ENCODE measurements around the gene BCAS3.

Gene BCAS3

DNA sequence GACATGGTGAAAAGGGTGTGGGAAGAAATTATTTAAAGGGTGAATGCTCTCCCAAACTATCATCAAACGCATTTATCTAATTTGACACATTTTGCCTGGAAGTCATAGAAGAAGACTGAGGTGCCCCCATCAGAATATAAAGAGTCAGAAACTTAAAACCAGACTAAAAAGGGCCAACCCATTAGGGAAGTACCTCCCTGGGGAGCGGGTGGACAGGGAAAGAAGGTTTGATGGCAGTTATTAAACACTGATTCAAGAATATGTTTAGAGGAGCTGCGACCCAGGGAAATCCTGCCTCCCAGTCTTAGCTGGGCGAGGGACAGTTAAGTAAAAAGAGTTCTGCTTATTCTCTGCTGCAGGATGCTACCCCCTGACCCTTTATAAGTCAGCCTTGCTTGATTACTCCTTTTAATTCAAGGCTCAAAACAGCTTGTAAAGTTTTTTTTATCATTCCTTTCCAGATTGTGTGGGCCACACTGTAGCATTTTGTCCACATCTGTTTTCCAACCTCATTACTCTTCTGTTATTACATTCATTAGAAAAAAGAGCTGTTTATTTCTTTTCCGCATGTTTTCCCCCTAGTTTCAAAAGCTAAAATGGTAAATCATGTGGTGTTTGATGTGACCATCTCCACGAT, 583.5 kb downstream of the BCAS3 start:
- TF ChIP-seq ZNF70 (CRISPR knock-in tag; IDR thresholded peaks at IDR 0.05) (no peak), ESRRG (CRISPR knock-in tag; IDR thresholded peaks at IDR 0.05) (no peak), ZFP3 (CRISPR knock-in tag; IDR thresholded peaks at IDR 0.05) (no peak), TOX (CRISPR knock-in tag; IDR thresholded peaks at IDR 0.05; ENCODE audit: borderline replicate concordance) (no peak), BACH2 (CRISPR knock-in tag; IDR thresholded peaks at IDR 0.05; ENCODE audit: borderline replicate concordance) (no peak), GLIS3 (CRISPR knock-in tag; IDR thresholded peaks at IDR 0.05) (no peak), TCF4 (CRISPR knock-in tag; IDR thresholded peaks at IDR 0.05; ENCODE audit: borderline replicate concordance) (no peak), ISL1 (CRISPR knock-in tag; IDR thresholded peaks at IDR 0.05) (no peak), OSR1 (CRISPR knock-in tag; IDR thresholded peaks at IDR 0.05) (no peak), PATZ1 (CRISPR knock-in tag; IDR thresholded peaks at IDR 0.05; ENCODE audit: borderline replicate concordance) (no peak), SNAI2 (CRISPR knock-in tag; IDR thresholded peaks at IDR 0.05) (no peak)
- TF ChIP-seq, protein P1, sequence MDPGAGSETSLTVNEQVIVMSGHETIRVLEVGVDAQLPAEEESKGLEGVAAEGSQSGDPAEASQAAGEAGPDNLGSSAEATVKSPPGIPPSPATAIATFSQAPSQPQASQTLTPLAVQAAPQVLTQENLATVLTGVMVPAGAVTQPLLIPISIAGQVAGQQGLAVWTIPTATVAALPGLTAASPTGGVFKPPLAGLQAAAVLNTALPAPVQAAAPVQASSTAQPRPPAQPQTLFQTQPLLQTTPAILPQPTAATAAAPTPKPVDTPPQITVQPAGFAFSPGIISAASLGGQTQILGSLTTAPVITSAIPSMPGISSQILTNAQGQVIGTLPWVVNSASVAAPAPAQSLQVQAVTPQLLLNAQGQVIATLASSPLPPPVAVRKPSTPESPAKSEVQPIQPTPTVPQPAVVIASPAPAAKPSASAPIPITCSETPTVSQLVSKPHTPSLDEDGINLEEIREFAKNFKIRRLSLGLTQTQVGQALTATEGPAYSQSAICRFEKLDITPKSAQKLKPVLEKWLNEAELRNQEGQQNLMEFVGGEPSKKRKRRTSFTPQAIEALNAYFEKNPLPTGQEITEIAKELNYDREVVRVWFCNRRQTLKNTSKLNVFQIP (CRISPR knock-in tag; IDR thresholded peaks at IDR 0.05; ENCODE audit: borderline replicate concordance, low read depth) = no peak
- TF ChIP-seq, protein P2, sequence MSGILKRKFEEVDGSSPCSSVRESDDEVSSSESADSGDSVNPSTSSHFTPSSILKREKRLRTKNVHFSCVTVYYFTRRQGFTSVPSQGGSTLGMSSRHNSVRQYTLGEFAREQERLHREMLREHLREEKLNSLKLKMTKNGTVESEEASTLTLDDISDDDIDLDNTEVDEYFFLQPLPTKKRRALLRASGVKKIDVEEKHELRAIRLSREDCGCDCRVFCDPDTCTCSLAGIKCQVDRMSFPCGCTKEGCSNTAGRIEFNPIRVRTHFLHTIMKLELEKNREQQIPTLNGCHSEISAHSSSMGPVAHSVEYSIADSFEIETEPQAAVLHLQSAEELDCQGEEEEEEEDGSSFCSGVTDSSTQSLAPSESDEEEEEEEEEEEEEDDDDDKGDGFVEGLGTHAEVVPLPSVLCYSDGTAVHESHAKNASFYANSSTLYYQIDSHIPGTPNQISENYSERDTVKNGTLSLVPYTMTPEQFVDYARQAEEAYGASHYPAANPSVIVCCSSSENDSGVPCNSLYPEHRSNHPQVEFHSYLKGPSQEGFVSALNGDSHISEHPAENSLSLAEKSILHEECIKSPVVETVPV (CRISPR knock-in tag; IDR thresholded peaks at IDR 0.05) = no peak
- no peak for ATAC-seq

DNA sequence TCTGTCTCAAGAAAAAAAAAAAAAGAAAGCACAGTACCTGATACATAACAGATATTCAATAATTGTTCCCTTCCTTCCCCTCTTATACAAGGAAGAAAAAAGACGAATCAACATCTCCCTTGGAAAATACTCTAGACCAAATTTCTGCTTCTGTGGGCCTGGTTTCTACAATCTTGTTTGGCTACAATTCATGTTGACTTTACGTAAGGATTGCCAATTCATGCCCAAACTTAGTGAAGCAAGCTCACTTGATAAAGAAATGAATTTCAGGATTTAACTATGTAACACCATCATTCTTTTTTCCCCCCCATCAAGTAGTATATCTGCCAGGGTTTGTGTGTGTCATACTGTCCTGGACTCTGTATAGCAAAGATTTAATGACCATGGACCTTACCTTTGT, 587.7 kb downstream of the BCAS3 start:
- no peak for TF ChIP-seq GLIS3 (CRISPR knock-in tag; IDR thresholded peaks at IDR 0.05)
- TF ChIP-seq PPARA (CRISPR knock-in tag; IDR thresholded peaks at IDR 0.05; ENCODE audit: borderline replicate concordance) = no peak
- no peak for TF ChIP-seq TOX (CRISPR knock-in tag; IDR thresholded peaks at IDR 0.05; ENCODE audit: borderline replicate concordance)
- ATAC-seq = no peak

GRCh38 chr17:61267847-61268246, 590.2 kb downstream of the BCAS3 start:
- ATAC-seq = no peak
- TF ChIP-seq ZFP30 (CRISPR knock-in tag; IDR thresholded peaks at IDR 0.05) (no peak), BACH2 (CRISPR knock-in tag; IDR thresholded peaks at IDR 0.05; ENCODE audit: borderline replicate concordance) (no peak), ZNF8 (CRISPR knock-in tag; IDR thresholded peaks at IDR 0.05) (no peak), CSDC2 (CRISPR knock-in tag; IDR thresholded peaks at IDR 0.05) (no peak), ESRRG (CRISPR knock-in tag; IDR thresholded peaks at IDR 0.05) (no peak), ARNTL (CRISPR knock-in tag; IDR thresholded peaks at IDR 0.05; ENCODE audit: borderline replicate concordance, low read depth) (no peak), ZC3H10 (CRISPR knock-in tag; IDR thresholded peaks at IDR 0.05) (no peak), GLIS3 (CRISPR knock-in tag; IDR thresholded peaks at IDR 0.05) (no peak), SNAI2 (CRISPR knock-in tag; IDR thresholded peaks at IDR 0.05) (no peak), PPARA (CRISPR knock-in tag; IDR thresholded peaks at IDR 0.05; ENCODE audit: borderline replicate concordance) (no peak), ISL1 (CRISPR knock-in tag; IDR thresholded peaks at IDR 0.05) (no peak), RARB (CRISPR knock-in tag; IDR thresholded peaks at IDR 0.05) (no peak), ZFP3 (CRISPR knock-in tag; IDR thresholded peaks at IDR 0.05) (no peak), ZNF70 (CRISPR knock-in tag; IDR thresholded peaks at IDR 0.05) (no peak)
- TF ChIP-seq, protein P1 (CRISPR knock-in tag; IDR thresholded peaks at IDR 0.05; ENCODE audit: borderline replicate concordance, low read depth) = no peak
- TF ChIP-seq, protein P3, sequence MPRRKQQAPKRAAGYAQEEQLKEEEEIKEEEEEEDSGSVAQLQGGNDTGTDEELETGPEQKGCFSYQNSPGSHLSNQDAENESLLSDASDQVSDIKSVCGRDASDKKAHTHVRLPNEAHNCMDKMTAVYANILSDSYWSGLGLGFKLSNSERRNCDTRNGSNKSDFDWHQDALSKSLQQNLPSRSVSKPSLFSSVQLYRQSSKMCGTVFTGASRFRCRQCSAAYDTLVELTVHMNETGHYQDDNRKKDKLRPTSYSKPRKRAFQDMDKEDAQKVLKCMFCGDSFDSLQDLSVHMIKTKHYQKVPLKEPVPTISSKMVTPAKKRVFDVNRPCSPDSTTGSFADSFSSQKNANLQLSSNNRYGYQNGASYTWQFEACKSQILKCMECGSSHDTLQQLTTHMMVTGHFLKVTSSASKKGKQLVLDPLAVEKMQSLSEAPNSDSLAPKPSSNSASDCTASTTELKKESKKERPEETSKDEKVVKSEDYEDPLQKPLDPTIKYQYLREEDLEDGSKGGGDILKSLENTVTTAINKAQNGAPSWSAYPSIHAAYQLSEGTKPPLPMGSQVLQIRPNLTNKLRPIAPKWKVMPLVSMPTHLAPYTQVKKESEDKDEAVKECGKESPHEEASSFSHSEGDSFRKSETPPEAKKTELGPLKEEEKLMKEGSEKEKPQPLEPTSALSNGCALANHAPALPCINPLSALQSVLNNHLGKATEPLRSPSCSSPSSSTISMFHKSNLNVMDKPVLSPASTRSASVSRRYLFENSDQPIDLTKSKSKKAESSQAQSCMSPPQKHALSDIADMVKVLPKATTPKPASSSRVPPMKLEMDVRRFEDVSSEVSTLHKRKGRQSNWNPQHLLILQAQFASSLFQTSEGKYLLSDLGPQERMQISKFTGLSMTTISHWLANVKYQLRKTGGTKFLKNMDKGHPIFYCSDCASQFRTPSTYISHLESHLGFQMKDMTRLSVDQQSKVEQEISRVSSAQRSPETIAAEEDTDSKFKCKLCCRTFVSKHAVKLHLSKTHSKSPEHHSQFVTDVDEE (CRISPR knock-in tag; IDR thresholded peaks at IDR 0.05) = no peak
- TF ChIP-seq, protein P4, sequence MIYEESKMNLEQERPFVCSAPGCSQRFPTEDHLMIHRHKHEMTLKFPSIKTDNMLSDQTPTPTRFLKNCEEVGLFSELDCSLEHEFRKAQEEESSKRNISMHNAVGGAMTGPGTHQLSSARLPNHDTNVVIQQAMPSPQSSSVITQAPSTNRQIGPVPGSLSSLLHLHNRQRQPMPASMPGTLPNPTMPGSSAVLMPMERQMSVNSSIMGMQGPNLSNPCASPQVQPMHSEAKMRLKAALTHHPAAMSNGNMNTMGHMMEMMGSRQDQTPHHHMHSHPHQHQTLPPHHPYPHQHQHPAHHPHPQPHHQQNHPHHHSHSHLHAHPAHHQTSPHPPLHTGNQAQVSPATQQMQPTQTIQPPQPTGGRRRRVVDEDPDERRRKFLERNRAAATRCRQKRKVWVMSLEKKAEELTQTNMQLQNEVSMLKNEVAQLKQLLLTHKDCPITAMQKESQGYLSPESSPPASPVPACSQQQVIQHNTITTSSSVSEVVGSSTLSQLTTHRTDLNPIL (CRISPR knock-in tag; IDR thresholded peaks at IDR 0.05; ENCODE audit: low read depth) = no peak
